ENCODE results near the gene ACOT7. TPM values are rescaled to one million over a fixed set of nuclear protein-coding genes. Genes with fewer than 3 reads are reported as not detected.
"Not testable (repeated sequence)": the region's sequence is repeated elsewhere in the genome, so short reads cannot be mapped to it uniquely, and the experiment has no call there.

The ACOT7 gene
- total and polyA plus RNA-seq, 2 donors (not counting 1 experiment from before 2014, with no cell fraction given) = 4.2 to 4.6 TPM

DNA sequence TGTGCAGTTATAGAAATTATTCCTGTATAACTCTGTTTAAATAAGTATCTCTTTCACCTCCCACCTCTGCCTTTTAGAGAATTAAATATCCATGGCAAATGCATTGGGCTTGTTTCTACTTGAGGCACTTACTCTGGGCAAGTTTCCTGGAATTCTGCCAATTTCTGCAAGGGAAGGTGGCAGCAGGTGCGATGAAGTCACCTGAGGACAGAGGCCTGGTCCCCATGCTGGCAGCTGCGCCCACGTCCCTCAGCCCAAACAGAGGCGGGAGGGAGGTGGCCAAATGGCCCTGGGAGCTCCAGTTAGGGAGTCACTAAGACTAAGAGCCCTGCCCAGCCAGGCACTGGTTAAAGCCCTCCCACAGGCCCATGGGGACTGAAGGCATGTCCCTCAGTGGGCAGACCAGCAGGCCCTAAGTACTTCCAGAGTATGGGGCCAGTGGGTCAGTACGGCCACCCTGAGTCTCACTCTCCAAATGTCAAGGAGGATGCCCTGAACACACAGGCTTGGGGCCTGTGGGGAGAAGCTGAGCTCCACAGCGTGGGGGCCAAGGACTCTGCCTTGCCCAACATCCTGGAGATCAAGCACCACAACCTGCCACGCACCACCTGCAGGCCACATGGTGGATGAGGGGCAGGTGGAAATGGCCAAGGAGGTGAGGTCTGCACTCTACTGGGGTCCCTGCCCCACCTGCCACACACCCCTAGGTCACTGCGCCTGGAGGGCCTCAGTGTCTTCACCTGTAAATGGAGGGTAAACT lies 19.4 kb downstream of the ACOT7 start:
- H3K4me1 ChIP-seq (ENCODE audit: control insufficient read depth in 2 of 2, insufficient read depth in 2 of 2, low read length in 2 of 2) = no peaks in the 10 kb centered on the region
- TF ChIP-seq, protein P1, sequence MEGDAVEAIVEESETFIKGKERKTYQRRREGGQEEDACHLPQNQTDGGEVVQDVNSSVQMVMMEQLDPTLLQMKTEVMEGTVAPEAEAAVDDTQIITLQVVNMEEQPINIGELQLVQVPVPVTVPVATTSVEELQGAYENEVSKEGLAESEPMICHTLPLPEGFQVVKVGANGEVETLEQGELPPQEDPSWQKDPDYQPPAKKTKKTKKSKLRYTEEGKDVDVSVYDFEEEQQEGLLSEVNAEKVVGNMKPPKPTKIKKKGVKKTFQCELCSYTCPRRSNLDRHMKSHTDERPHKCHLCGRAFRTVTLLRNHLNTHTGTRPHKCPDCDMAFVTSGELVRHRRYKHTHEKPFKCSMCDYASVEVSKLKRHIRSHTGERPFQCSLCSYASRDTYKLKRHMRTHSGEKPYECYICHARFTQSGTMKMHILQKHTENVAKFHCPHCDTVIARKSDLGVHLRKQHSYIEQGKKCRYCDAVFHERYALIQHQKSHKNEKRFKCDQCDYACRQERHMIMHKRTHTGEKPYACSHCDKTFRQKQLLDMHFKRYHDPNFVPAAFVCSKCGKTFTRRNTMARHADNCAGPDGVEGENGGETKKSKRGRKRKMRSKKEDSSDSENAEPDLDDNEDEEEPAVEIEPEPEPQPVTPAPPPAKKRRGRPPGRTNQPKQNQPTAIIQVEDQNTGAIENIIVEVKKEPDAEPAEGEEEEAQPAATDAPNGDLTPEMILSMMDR (IDR thresholded peaks at IDR 0.05) = no peak
- no peak for TF ChIP-seq EZH2 (IDR thresholded peaks at IDR 0.05; ENCODE audit: borderline replicate concordance, insufficient read depth, low read depth, low read length, poor library complexity, severe bottlenecking)
- no peaks in the 10 kb centered on the region for H4K20me1 ChIP-seq (ENCODE audit: control insufficient read depth, insufficient read depth, low read length, poor library complexity, severe bottlenecking)
- H3K27ac ChIP-seq (ENCODE audit: low read length in 2 of 2) = no peak overlapping the region
- Mint-ChIP-seq H3K27ac (no peak overlapping the region), H3K4me1 (no peaks in the 10 kb centered on the region), H3K9me3 (ENCODE audit: insufficient read depth) (no peaks in the 10 kb centered on the region), H3K4me3 (no peak overlapping the region), H3K27me3 (no peaks in the 10 kb centered on the region)
- H3K9ac ChIP-seq (ENCODE audit: low read length) = no peak overlapping the region
- H2AFZ ChIP-seq (ENCODE audit: insufficient read depth, low read depth, low read length, poor library complexity, severe bottlenecking) = no peak overlapping the region
- no peaks in the 10 kb centered on the region for H3K9me3 ChIP-seq (ENCODE audit: control extremely low read depth in 1 of 3, control insufficient read depth in 2 of 3, insufficient read depth in 1 of 3, low read length in 2 of 3)
- ATAC-seq (ENCODE audit: low read depth) (no peak), DNase-seq (no peak)
- POLR2A ChIA-PET = no interaction called here
- no peak overlapping the region for H3K4me3 ChIP-seq (ENCODE audit: control extremely low read depth in 1 of 5, extremely low read depth in 1 of 5, insufficient read depth in 1 of 5, low read depth in 2 of 5, low read length in 4 of 5)
- CTCF ChIA-PET = no interaction called here
- H3K4me2 ChIP-seq (replicated peaks; ENCODE audit: low read depth, low read length, poor library complexity, severe bottlenecking) = no peak overlapping the region
- H3K36me3 ChIP-seq (replicated peaks in 1 of 2; ENCODE audit: control extremely low read depth in 1 of 2, control insufficient read depth in 1 of 2, extremely low read depth in 1 of 2, insufficient read depth in 2 of 2, low read length in 1 of 2) = no peaks in the 10 kb centered on the region
- intact Hi-C loops (cut with micrococcal nuclease) = no loop called here
- WGBS (ENCODE audit: insufficient coverage) = 96% methylated on average over 6 of the region's 8 CpGs
- no peaks in the 10 kb centered on the region for H3K27me3 ChIP-seq (replicated peaks in 1 of 4; ENCODE audit: control extremely low read depth in 1 of 4, control insufficient read depth in 3 of 4, insufficient read depth in 4 of 4, low read length in 3 of 4)
- H3K79me2 ChIP-seq (ENCODE audit: control insufficient read depth, insufficient read depth, low read length) = peaks cover 8% of the 10 kb centered on the region

DNA sequence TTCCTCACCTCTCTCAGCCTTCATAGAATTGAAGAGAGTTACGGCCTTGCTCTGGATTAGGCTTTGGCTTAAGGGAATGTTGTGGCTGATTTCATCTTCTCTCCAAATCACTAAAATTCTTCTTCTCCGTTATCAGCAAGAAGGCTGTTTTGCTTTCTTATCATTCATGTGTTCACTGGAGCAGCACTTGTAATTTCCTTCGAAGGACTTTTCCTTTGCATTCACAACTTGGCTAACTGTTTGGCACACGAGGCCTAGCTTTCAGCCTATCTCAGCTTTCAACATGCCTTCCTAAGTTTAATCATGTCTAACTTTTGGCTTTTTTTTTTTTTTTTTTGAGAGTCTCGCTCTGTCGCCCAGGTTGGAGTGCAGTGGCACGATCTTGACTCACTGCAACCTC lies 21.3 kb downstream of the ACOT7 start:
- H3K4me1 Mint-ChIP-seq; H3K79me2 ChIP-seq (ENCODE audit: control insufficient read depth, insufficient read depth, low read length); H3K27ac Mint-ChIP-seq; H3K9ac ChIP-seq (ENCODE audit: low read length); H3K4me1 ChIP-seq (ENCODE audit: control insufficient read depth in 2 of 2, insufficient read depth in 2 of 2, low read length in 2 of 2); H3K4me2 ChIP-seq (replicated peaks; ENCODE audit: low read depth, low read length, poor library complexity, severe bottlenecking); H2AFZ ChIP-seq (ENCODE audit: insufficient read depth, low read depth, low read length, poor library complexity, severe bottlenecking); H3K4me3 Mint-ChIP-seq; ATAC-seq (ENCODE audit: low read depth); DNase-seq; H3K27me3 Mint-ChIP-seq; H4K20me1 ChIP-seq (ENCODE audit: control insufficient read depth, insufficient read depth, low read length, poor library complexity, severe bottlenecking); H3K27ac ChIP-seq (ENCODE audit: low read length in 2 of 2); H3K9me3 Mint-ChIP-seq (ENCODE audit: insufficient read depth); H3K4me3 ChIP-seq (ENCODE audit: control extremely low read depth in 1 of 5, extremely low read depth in 1 of 5, insufficient read depth in 1 of 5, low read depth in 2 of 5, low read length in 4 of 5); H3K27me3 ChIP-seq (replicated peaks in 1 of 4; ENCODE audit: control extremely low read depth in 1 of 4, control insufficient read depth in 3 of 4, insufficient read depth in 4 of 4, low read length in 3 of 4); H3K36me3 ChIP-seq (replicated peaks in 1 of 2; ENCODE audit: control extremely low read depth in 1 of 2, control insufficient read depth in 1 of 2, extremely low read depth in 1 of 2, insufficient read depth in 2 of 2, low read length in 1 of 2); intact Hi-C loops (cut with micrococcal nuclease): not testable (repeated sequence)
- ChIA-PET POLR2A (interaction anchor here (0.7 kb wide), 1 partner anchor 10 kb away, joined by 6 read pairs; no protein-coding TSS in a partner anchor), CTCF (interaction anchor here (0.7 to 1.1 kb wide), 2 partner anchors 33 to 44 kb away, joined by 3 to 8 read pairs; no protein-coding TSS in a partner anchor)
- 100% methylated on average over 3 of the region's 7 CpGs for WGBS (ENCODE audit: insufficient coverage)
- peaks cover 0 to 16% (median 4%) of the 10 kb centered on the region in 3 donors for H3K9me3 ChIP-seq (ENCODE audit: control extremely low read depth in 1 of 3, control insufficient read depth in 2 of 3, insufficient read depth in 1 of 3, low read length in 2 of 3)
